Fibroblast of villous mesenchyme (primary cell): ENCODE measurements around the gene ALKBH5. TPM values are rescaled to one million over a fixed set of nuclear protein-coding genes. Genes with fewer than 3 reads are reported as not detected.
A peak's percentile ranks its signal among the peaks of the same experiment; 100 is the strongest.

Experiments used
- DNase-seq: peaks from one replicate; pipeline ENCODE4 v3.0.0-alpha.2; 2010; ENCODE audit warnings: low read depth
- H3K4me3 ChIP-seq: 2 replicates; pipeline ENCODE4 v1.5.1; 2011; ENCODE audit warnings: low read depth, mild to moderate bottlenecking, low read length
- total RNA-seq: library from RNA; depleted of rRNA; stranded (reverse); fragments of >200 nt; gene quantifications from 2 replicates; pipeline ENCODE4 v1.2.3, GENCODE V29; 2012
- TF ChIP-seq, protein P1 (sequence below): IDR thresholded peaks from 2 replicates; pipeline ENCODE4 v1.5.1; 2012; ENCODE audit warnings: low read depth, mild to moderate bottlenecking, low read length; ENCODE audit not compliant: insufficient read depth

ALKBH5 gene
- total RNA-seq, 1 donor, result 144 TPM

GRCh38 chr17:18156976-18157280 lies 26.7 kb upstream of the ALKBH5 start:
- DNase-seq, result no peak
- TF ChIP-seq, protein P1, sequence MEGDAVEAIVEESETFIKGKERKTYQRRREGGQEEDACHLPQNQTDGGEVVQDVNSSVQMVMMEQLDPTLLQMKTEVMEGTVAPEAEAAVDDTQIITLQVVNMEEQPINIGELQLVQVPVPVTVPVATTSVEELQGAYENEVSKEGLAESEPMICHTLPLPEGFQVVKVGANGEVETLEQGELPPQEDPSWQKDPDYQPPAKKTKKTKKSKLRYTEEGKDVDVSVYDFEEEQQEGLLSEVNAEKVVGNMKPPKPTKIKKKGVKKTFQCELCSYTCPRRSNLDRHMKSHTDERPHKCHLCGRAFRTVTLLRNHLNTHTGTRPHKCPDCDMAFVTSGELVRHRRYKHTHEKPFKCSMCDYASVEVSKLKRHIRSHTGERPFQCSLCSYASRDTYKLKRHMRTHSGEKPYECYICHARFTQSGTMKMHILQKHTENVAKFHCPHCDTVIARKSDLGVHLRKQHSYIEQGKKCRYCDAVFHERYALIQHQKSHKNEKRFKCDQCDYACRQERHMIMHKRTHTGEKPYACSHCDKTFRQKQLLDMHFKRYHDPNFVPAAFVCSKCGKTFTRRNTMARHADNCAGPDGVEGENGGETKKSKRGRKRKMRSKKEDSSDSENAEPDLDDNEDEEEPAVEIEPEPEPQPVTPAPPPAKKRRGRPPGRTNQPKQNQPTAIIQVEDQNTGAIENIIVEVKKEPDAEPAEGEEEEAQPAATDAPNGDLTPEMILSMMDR, result no peak
- H3K4me3 ChIP-seq, result no peak overlapping the region

GRCh38 chr17:18157354-18157985 lies 26.2 kb upstream of the ALKBH5 start:
- TF ChIP-seq, protein P1, result no peak
- no peak overlapping the region for H3K4me3 ChIP-seq
- DNase-seq, result no peak

GRCh38 chr17:18158022-18158600 lies 25.5 kb upstream of the ALKBH5 start:
- peak overlapping the region; percentile 54 for H3K4me3 ChIP-seq
- peak; percentile 80 for DNase-seq
- TF ChIP-seq, protein P1, result no peak

GRCh38 chr17:18159551-18160120 lies 24.0 kb upstream of the ALKBH5 start:
- DNase-seq, result no peak
- H3K4me3 ChIP-seq, result no peak overlapping the region
- TF ChIP-seq, protein P1, result no peak

GRCh38 chr17:18160128-18160856 lies 23.3 kb upstream of the ALKBH5 start:
- TF ChIP-seq, protein P1, result no peak
- no peak overlapping the region for H3K4me3 ChIP-seq
- no peak for DNase-seq

GRCh38 chr17:18161207-18162145 lies 22.2 kb upstream of the ALKBH5 start:
- no peak overlapping the region for H3K4me3 ChIP-seq
- TF ChIP-seq, protein P1, result no peak
- DNase-seq, result no peak
